Stimulated activated CD8-positive, alpha-beta memory T cell treated with anti-CD3 and anti-CD28 coated beads, Interleukin-2, amount 100 ng/mL, for 48 hours (primary cell): ENCODE measurements around the gene NFS1.
"Not testable (repeated sequence)": the region's sequence is repeated elsewhere in the genome, so short reads cannot be mapped to it uniquely, and the experiment has no call there.

ENCODE experiments used
- DNase-seq, 2 donors: peaks; one replicate each; pipeline ENCODE4 v3.0.0-alpha.2; 2020; ENCODE audit warnings: low read depth in 2 of 2

Gene NFS1

DNA sequence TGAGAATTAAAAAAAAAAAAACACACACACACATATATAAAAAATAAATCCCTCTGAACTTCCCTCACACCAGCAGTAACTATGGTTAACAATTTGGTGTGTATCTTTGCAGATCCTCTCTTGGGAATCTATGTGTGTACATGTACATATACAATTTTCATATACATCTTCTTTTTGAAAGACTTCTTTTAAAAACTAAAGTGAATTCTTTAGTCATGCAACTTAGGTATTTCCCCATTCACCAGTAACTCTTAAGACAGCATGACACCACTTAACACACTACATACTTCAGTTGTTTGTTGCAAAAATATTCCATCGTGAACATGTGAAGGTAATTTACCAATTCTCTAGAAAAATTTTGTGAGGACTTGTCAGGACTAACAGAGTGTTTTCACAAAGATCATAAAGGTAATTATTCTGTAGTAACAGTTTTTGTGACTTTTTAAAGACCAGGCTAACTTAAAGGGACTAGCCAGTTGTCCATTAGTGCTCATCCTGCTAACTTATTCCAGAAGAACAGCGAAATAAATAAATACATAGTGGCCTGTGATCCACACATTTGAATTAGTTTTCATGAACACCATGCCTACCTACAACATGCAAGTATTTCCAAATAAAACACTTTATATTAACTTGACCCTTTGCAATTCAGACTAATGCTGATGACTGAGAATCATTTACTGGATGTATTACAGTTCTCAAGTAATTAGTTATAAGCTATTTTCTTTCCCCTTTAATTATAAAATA, 30.9 kb upstream of the NFS1 start:
- DNase-seq: no peak

DNA sequence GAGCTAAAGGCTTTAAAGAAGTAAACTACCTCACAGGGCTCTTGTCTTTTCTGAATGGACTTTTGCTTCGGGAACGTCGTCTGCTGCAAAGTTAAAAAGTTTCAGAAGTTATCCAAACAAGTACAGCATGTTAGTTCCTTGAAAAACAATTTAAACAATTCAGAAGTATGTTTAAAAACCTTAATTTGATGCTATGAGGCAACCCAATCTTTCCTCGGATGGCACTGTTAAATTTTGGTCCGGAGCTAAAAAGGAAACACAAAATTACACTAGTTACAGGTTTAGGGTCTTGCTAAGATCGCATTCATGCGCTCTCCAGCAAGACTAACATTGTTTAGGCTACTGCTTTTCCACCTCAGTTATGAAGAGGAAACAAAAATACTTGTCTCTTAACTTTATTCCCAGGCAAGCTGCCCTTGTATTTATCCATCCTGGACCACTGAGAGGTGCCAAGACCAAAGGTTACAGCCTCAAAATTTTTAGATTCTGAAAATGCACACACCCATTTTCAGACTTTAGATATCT, 30.2 kb upstream of the NFS1 start:
- DNase-seq: no peak

DNA sequence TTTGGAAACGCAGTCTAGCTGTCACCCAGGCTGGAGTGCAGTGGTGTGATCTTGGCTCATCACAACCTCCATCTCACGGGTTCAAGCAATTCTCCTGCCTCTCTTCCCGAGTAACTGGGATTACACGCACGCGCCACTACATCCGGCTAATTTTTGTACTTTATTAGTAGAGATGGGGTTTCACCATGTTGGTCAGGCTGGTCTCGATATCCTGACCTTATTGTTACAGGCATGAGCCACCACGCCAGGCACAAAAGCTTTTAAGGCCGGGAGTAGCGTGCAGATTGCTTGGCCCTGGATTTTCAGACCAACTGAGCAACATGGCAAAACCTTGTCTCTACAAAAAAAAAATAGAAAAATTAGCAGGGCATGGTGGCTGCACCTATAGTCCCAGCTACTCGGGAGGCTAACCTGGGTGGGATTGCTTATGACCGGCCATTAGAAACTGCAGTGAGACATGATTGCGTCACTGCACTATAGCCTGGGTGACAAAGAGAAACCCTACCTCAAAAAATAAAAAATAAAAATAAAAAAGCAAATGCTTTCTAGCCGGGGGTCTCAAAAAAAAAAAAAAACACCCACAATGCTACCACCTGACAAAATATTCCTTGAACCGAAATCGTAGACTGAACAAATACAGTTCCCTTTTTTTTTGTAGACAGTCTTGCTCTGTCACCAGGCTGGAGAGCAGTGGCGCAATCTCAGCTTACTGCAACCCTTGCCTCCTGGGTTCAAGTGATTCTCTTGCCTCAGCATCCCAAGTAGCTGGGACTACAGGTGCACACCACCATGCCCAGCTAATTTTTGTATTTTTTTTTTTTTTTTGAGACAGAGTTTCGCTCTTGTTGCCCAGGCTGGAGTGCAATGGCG, 27.9 kb upstream of the NFS1 start:
- no peak for DNase-seq

DNA sequence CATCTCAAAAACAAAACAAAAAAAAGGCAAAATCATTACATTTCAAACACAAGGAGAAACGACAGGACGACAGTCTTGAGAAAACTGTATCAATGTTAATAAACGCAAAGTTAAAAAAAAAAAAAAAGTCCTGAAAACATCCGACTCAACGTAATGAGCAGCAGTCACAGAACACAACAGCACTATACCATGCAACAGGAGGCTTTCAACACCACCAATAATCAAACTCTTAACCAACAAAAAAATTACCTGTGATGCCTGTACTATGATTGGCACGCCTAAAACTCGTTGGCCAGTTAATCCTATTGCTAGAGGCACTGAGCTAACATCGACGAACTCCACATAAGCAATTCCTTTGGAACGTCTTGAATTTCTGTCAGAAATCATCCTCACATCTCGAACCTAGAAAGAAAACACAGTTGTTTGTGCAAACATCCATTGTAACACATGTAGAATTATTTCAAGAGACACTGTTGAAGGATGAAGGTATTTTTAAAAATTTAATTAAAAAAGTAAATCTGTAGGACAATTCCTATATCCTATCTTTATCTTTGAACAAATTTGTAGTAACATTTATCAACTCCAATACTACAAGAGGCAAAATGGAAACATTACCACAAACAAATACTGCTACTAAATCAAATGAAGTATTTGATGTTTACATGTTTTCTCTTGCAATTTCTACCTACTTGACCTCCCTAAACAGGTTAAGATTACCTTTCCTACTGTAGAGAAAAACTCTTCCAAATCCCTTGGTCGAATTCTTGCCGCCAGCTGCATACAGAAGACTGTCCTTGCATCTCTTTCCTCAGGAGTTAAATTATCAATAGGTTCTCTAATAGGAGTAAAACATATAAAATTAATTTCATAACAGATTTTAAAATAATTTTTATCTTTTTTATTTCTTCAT, 25.4 kb upstream of the NFS1 start:
- no peak for DNase-seq

DNA sequence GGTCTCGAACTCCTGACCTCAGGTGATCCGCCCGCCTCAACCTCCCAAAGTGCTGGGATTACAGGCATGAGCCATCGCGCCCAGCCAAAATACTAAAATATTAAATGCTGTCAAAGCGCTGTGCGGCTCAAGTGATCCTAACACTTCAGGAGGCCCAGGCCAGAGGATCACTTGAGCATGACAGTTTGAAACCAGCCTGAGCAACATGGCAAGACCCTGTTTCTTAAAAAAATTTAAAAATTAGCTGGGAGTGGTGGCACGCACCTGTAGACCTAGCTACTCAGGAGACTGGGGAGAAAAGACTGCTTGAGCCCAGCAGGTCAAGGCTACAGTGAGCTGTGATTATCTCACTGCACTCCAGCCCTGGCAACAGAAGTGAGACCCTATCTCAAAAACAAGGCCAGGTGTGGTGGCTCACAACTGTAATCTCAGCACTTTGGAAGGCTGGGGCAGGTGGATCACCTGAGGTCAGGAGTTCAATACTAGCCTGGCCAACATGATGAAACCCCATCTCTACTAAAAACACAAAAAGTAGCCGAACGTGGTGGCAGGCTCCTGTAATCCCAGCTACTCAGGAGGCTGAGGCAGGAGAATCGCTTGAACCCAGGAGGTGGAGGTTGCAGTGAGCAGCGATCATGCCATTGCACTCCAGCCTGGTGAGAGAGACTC, 24.6 kb upstream of the NFS1 start:
- not testable (repeated sequence) for DNase-seq

DNA sequence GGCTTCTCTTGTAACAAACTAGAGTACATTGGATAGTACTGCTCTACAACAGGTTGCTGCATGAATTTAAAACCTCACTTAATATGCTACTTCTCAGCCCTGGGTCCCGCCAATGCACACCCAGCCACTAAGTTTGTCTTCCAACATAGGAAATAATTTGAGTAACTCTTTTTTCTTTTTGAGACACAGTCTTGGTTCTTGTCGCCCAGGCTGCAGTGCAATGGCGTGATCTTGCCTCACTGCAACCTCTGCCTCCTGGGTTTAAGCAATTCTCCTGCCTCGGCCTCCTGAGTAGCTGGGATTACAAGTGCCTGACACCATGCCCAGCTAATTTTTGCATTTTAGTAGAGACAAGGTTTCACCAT, 24.1 kb upstream of the NFS1 start:
- DNase-seq: not testable (repeated sequence)

DNA sequence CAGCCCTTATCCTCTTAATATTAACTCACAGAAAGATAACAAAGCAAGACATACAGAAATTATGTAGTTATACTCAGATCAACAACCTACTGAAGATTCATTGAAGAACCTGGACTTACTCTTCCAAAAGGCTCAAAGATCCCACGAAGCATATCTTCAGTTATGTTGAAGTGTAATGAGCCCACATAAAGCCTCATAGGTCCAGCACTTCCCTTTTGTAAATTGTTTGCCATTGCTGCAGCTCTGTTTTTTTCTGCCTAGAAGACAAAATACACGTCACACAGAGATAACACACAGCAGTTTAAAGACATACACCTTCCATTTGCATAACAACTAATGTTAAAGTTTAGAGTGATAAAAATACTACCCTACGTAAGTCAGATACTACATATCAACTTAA, 22.5 kb upstream of the NFS1 start:
- DNase-seq: no peak

DNA sequence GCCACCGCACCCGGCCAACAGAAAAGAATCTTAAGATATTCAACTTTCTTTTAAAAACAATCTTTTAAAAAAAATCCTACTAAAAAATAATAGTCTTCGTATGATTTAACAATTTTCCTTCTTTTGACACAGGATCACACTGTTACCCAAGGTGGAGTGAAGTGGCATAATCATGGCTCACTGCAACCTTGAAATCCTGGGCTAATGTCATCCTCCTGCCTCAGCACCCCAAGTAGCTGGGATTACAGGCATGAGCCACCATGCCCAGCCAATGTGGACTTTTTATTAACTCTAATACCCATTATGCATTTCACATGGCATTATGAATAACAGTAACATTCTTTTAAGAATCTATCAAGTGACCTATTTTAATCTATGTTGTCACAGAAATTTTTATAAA, 22.1 kb upstream of the NFS1 start:
- no peak for DNase-seq

DNA sequence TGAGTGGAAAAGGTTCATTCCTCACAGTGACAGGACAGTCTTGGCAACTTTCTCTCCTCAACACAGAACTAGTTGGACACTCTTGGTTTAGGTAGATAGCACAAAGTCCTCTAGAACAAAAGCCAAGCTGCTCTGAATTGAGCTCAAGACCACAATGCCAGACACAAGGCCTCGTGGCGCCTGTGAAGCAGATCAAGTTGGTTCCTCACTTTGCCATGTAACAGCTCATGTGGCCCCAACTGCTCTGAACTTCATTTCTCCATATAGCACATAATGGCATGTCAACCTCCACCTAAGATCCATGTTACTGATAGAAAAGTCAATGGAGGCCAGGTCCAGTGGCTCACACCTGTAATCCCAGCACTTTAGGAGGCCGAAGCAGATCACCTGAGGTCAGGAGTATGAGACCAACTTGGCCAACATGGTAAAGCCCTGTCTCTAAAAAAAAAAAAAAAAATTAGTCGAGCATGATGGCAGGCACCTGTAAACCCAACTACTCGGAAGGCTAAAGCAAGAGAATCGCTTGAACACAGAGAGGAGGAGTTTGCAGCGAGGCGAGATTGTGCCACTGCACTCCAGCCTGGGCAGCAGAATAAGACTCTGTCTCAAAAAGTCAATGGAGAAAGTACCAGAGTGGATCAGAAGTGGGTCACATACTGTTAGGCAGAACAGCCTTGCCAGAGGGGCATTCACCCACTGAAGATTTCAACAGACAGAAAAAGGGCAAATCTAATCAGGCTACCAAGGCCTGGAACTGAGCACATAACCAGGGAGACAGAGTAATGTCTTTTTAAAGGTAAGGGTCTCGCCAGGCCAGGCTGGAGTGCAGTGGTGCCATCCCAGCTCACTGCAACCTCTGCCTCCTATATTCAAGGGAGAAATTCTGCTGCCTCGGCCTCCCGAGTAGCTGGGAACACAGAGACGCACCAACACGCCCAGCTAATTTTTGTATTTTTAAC, 21.3 kb upstream of the NFS1 start:
- no peak for DNase-seq

DNA sequence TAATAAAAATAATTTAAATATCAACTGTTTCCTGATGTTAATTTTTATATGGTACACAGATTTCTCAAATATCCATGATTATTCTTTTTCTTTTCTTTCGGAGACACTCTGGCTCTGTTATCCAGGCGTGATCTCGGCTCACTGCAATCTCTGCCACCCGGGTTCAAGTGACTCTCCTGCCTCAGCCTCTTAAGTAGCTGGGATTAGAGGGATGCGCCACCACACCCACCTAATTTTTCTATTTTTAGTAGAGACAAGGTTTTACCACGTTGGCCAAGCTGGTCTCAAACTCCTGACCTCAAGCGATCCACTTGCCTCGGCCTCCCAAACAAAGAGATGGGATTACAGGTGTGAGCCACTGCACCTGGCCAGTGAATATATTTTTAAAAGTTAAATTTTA, 20.6 kb upstream of the NFS1 start:
- DNase-seq: no peak

DNA sequence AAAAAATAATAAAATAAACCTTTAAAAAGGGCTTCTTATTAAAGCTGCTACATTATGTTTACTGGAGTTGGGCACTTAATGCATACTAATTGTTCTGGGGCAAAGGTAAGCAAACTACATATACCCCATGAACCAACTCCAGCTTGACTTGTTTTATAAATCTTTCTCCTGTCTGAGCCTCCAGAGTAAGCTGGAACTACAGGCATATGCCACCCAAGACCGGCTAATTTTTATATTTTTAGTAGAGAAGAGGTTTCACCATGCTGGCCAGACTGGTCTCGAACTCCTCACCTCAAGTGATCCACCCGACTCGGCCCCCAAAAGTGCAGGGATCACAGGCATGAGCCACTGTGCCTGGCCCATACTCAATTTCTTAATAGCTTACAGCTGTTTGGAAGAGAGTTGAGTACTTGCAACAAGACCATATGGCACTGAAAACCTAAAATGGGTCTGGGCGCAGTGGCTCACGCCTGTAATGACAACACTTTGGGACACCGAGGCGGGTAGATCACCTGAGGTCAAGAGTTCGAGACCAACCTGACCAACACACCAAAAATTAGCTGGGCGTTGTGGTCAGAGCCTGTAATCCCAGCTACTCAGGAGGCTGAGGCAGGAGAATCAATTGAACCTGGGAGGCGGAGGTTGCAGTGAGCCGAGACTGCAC, 20.0 kb upstream of the NFS1 start:
- DNase-seq: no peak

DNA sequence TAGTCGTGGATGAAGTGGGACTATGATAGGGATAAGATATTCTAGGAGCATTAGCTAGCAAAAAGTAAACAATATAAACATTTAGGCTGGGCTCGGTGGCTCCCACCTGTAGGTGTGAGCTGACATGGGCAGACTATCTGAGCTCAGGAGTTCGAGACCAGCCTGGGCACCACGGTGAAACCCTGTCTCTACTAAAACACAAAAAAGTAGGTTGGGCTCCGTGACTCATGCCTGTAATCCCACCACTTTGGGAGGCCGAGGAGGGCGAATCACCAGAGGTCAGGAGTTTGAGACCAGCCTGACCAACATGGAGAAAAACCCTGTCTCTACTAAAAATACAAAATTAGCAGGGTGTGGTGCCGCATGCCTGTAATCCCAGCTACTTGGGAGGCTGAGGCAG, 19.2 kb upstream of the NFS1 start:
- DNase-seq: not testable (repeated sequence)

DNA sequence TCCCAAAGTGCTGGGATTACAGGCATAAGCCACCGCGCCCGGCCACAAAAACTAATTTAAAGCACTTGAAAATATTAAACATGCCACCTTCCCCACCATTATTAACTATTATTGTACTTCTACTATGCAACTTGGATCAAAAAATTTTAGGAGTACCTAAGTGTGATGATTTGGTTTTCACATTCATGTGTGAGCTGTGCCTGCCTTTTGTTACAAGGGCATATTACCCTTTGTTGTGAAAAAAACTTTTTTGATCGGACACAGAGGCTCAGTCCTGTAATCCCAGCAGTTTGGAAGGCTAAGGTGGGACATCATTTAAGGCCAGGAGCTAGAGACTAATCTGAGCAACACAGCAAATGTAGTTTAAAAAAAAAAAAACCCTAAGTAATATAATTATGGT, 17.2 kb upstream of the NFS1 start:
- no peak for DNase-seq

DNA sequence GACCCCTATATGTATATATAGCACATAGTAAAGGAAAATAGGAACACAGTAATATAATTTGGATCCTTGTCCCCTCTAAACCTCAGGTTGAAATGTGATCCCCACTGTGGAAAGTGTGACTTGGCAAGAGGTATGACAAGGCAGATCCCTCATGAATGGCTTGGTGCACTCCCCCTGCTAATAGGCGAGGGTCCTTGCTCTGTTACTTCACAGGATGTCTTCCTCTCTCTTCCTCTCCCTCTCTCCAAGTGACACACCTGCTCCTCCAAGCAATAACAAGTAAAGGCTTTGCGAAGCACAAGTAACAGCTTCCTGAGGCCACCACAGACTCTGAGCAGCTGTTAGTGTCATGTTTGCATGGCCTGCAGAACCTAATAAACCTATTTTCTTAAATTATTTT, 16.5 kb upstream of the NFS1 start:
- DNase-seq: no peak

DNA sequence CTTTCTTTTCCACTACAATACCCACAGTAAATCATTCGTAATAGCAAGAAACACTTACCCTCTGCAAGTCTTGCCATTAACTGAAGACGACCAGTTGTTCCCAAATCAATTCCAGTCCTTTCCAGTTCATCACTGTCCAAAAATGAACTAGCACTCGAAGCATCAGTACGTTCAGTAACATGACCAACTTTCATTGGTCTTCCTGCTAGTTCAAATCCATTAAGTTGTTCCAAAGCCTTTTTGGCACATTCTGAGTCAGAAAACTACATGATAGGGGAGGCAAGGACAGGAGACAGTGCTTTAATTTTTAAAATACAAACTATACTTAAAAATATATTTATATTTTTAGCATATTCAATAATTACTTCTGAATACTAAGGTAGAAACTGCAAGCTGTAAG, 15.0 kb upstream of the NFS1 start:
- no peak for DNase-seq

DNA sequence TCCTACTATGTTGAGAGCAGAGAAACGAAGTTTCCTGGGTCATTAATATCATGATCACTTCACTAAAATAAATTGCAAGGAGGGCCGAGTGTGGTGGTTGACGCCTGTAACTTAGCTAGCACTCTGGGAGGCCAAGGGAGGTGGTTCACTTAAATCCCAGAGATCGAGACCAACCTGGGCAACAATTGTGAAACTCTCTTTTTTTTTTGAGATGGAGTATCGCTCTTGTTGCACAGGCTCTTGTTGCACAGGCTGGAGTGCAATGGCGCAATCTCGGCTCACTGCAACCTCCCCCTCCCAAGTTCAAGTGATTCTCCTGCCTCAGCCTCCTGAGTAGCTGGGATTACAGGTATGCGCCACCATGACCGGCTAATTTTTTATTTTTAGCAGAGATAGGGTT, 14.0 kb upstream of the NFS1 start:
- not testable (repeated sequence) for DNase-seq

DNA sequence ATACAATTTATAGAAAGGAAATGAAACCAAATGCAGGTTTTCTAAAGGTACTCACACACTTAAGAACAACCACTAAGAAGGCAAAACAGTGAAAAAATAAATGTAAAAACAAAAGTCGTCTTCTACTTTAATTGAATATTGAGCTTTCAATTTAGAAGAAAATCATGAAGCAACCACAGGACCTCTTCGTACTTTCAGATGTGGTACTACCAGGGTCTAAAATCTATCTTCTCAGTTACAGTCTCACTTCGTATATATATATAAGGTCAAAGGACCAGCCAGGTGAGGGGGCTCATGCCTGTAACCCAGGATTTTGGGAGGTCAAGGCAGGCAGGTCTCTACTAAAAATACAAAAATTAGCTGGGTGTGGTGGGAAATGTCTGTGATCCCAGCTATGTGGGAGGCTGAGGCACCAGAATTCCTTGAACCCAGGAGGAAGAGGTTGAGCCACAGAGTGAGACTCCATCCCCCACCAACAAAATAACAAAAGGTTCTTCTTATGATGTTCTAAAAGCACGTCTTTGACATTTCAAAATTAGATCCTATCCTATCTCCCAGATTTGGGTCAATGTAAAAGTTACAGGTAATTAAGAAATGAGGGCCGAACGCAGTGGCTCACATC, 12.5 kb upstream of the NFS1 start:
- no peak for DNase-seq

DNA sequence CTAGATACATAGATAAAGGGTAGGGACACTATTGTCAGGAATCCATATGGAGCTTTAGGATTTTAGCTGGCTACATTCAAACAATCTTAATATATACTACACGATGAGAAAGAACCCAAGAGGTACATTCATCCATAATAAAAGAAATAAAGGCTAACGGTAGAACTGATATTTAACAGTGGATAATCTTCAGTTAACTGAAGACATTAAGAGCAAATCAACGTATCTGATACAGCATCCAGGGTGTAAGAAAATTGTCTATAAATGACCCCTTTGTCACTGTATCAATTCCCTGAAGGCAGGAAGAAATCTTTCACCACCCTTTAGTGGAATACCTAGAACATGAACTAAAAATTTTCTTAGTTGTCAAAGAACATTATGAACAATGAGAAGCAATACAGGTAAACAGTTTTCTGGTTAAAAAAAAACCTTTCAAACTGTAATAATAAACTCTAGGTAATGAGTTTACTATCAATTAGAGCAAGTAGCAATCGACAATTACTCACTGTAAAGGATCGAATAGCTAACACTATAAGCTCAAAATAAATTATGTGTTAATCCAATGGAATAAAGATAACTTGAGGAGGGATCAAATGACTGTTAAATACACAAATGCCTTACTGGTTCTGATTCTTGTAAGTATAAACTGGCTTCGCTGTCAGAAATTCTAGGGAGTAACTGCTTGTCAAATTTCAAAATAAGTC, 11.9 kb upstream of the NFS1 start:
- DNase-seq: no peak

DNA sequence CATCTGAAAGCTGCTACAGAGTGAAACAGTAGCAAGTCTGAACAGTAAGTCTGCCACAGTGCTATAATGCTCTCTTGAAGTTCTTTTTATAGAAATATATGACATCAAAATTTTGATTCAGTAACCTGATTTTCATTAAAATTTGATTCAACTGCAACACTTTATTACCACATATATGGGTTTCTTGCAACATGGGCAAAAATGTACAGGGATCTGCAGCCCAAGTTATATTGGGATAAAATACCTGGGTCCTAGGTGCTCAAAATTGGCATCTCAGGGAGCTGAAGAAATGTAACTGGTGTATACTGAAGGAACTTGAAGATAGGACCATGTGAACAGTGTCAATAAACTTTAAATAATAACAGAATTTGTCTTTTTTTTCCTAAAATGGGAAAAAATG, 10.9 kb upstream of the NFS1 start:
- no peak for DNase-seq
